ENCODE measurements around the gene RASGRP2. TPM values are rescaled to one million over a fixed set of nuclear protein-coding genes. Genes with fewer than 3 reads are reported as not detected.

Gene RASGRP2
- polyA plus RNA-seq, 3 donors: 9.8 to 96.4 (median 26.9) TPM

DNA sequence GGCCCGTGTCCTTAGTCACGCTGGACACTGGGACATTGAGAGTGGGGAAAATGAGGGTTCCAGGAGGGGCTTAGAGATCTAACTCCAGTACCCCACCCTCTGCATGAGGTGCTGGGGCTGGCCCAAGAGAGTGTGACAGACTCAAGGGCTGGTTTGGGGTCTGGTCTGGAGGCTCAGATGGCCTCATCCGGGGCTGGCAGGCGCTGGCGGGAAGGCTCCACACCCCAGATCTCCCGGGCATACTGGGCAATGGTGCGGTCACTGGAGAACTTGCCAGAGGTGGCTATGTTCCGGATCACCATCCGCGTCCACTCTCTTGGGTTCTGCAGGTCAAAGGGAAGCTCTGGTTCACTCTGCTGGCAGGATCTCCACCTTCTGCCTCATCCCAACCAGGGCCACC, 2.5 kb upstream of the RASGRP2 start:
- H3K27ac ChIP-seq (ENCODE audit: low read depth, low read length): peak overlapping the region; percentile 13
- WGBS, 3 donors: 63 to 75% (median 67%) methylated on average over 10 of the region's 10 CpGs

DNA sequence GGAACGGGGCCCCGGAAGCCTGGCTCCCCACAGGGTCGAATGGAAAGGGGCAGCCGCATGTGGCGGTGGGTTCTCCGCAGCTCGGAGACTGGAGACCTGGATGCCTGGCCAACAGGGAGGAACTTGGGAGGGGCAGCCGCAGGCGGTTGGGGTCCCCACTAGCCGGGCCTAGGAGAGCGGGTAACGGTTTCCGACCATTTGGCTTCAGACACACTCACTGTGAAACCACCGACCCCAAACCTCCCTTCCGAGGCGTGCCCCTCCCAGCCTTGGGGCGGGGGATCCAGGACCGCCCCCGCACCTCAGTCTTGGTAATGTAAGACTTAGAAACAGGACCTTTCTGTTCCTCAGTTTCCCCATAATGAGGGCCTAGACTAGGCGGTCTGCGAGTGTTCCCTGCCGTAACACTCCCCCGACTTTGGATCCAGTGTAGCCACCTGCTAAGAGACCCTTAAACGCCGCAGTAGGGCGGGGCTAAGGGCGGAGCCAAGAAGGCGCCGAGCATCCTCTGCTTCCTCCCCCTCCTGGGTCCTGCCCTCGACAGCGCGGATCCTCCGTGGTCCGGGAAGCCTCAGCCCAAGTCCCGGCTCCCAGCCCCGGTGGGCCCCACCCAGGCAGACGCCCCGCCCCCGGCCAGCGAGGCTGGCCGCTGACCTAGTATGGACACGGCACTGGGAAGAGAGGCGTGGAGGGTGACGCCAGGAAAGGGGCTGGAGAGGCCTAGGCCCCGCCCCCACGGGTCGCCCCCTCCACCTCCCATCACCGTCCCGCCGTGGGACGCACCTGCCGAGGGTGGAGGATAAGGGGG, 1.8 kb upstream of the RASGRP2 start:
- 1 to 4% (median 2%) methylated on average over 46 to 52 of the region's 52 CpGs for WGBS, 3 donors
- peak overlapping the region; percentile 65 for H3K27ac ChIP-seq (ENCODE audit: low read depth, low read length)

DNA sequence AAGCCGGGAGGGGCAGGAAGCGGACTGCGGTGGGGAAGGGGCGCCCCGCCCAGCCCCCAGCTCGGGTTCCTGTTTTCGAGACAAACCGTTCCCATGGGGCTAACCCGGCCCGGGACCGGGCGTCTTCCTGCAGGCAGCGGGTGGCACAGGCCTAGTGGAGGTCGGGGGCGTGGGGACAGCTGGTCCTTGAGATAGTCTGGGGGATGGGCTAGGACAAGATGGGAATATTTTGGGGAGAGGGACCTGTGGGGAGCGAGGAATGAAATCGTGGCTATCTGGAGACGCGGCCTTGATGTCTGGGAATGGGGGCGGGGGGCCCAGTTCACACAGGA, 1.2 kb upstream of the RASGRP2 start:
- peak overlapping the region; percentile 65 for H3K27ac ChIP-seq (ENCODE audit: low read depth, low read length)
- 1 to 2% (median 1%) methylated on average over 14 to 20 of the region's 20 CpGs for WGBS, 3 donors

DNA sequence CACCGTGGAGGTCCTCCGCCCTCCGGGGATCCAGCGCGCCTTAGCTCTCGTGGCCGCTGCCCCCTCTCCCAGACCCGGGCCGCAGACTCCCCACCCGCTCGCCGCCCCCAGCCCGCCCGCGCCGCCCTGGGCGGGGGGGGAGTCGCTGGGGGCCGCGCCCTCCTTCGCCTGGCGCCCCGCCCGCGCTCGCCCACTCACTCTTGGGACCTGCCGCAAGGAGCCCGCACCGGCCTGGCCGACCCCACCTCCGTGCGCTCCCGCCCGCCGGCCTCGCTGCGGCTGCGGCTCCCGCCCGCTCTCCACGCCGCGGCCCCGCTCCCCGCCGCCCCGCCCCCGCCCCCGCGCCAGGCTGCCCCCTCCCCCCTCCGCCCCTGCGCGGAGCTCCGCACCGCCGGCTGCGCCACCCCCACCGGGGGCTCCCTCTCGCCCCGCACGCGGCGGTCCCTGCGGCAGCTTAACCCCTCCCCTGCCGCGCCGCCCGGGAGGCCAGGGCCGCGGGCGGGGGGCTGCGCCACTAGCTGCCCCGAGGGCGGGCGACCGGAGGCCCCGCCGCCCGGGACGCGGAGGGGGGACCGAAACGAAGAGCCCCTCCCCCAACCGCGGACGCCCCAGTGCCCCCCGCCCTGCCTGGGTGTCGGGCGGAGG, 724 bp upstream of the RASGRP2 start:
- no peak overlapping the region for H3K27ac ChIP-seq (ENCODE audit: low read depth, low read length)
- WGBS, 3 donors: 0 to 2% (median 0%) methylated on average over 16 to 84 of the region's 89 CpGs

DNA sequence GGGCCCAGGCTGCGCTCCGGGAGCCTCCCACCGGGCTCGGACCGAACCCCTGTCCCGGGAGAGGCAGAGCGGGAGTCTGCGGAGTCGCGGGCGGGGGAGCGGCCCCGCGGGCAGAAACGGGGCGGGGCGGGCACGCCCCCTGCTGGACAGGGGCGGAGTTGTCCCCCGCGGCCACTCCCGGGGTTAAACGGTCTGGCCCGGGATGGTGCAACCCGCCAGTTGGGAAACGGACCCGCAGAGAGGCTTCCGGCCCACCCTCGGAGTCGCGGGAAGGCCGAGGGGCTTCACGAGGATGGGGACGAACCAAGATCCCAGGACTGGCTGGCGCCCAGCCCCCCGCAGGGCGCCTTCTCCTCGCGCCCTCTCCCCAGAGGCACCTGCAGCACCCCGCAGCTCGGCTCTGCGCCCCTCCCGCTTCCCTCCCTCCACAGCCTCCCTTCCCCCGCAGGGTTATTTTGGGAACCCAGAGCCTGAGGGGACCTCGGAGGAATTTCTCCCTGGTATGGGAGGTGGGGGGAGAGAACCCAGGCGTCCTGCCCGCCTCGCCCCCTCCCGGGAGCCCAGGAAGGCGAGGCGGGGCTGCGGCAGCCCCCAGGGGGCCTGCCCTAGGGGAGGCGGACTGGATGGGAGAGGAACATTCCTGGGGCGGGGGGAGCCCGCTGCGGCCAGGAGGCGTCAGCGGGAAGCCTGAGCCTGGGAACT, 902 bp downstream of the RASGRP2 start:
- peak overlapping the region; percentile 14 for H3K27ac ChIP-seq (ENCODE audit: low read depth, low read length)
- WGBS, 3 donors: 0 to 1% (median 1%) methylated on average over 53 to 58 of the region's 58 CpGs

DNA sequence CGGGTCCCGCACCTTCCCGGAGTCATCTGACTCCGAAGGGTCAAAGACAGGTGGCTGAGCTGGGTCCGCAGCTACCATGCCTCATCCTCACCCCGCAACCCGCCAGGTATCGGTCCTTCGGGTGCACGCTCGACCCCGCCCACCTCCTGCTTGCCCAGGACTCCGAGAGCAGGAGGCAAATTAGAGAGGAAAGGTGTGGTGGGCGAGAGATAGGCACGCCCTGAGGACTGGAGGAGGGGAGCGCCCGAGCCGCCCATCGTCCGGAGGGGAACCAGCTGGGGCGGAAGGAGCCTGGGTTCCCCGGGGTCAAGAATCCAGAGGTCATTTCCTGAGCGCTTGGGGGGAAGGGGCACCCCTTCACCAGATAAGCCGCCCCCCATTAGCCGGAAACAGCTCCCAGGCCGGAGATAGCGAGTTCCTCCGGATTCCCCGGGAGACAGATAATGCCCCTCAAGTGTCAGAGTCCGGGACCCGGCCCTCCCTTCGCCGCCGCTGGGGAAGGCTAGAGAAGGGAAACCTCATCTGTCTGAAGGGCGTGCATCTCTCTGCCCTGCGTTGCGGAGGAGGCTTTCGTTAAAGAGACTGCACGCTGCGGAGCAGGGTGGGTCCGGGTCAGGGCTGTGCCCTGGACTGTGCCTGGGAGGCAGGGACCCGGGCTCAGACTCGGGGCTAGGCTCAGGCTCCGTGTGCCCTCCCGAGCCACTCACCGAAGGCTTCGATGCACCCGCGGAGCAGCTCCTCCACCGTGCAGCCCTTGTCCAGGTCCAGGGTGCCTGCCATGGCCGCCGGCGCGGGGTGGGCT, 1.7 kb downstream of the RASGRP2 start:
- H3K27ac ChIP-seq (ENCODE audit: low read depth, low read length): no peak overlapping the region
- 6 to 10% (median 7%) methylated on average over 54 of the region's 54 CpGs for WGBS, 3 donors

DNA sequence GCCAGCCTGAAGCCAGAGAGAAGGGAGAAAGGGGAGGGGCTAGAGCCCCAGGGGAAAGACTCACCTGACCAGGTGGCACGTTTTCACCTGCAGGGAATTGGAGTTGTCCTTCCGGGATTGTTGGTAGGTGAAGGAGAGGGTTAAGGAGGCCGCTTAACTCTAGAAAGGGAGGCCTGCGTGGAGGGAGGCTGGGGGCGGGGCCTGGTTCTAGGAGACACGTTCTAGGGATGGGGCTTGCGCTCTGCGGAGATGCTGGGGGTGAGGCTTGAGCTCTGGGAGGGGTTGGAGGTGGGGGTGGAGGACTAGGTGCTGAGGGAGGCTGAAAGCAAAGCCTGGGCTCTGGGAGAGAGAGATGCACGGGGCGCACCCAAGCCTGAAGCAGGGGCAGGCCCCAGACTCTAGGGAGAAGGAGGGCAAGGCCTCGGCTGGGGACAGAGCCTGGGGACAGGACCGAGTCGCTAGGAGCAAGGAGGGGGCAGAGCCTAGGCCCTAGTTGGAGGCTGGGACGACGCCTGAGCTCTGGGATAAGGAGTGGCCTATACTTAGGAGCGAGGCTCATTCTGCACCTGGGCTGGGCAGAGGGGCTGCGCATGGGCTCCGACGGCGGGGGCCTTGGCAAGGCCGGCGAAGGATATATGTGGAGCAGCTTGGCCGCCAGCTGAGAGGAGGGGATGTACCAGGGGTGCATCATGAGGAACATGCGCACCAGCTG, 2.4 kb downstream of the RASGRP2 start:
- WGBS, 3 donors: 40 to 71% (median 61%) methylated on average over 24 of the region's 24 CpGs

DNA sequence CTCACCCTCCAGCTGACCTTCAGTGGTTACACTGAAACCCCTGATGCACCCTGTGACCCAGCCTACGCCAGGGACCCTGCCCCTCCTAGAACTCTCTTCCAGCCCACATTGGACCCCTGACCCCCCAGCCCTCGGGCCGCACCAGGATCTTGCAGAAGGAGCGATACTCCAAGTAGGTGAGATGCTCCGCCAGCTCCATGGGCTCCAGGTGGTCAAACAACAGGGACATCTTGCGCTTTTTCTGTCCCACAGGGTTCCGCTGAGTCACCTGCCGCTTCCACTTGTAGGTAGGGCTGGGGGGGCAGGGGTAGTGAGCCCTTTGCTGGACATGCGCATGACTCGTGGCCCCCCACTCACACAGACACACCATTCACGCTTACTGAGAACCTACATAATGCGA, 4.1 kb downstream of the RASGRP2 start:
- no peak overlapping the region for H3K27ac ChIP-seq (ENCODE audit: low read depth, low read length)
- WGBS, 3 donors: 82 to 96% (median 92%) methylated on average over 12 of the region's 12 CpGs

More for the DNA sequence above, 2.4 kb downstream of the RASGRP2 start:
- no peak overlapping the region for H3K27ac ChIP-seq (ENCODE audit: low read depth, low read length)

DNA sequence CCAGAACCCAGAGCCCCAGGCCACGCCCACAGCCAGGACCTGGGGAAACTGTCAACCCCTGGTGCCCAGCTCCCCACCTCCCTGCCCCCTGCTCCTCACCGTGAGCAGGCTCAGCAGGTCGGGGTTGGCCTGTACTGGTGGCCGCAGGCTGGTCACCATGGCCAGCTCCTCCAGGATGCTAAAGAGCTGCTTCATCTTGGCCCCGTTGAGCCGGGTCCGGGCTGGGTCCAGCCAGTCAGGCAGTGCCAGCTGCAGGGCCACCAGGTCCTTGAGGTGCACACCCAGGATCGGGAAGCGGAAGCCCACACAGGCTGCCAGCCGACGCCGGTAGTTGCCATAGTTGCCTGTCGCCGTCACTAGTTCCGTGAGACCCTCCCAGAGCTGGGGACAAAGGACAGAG, 7.3 kb downstream of the RASGRP2 start:
- 89 to 94% (median 93%) methylated on average over 15 of the region's 15 CpGs for whole genome bisulfite sequencing, 3 donors

DNA sequence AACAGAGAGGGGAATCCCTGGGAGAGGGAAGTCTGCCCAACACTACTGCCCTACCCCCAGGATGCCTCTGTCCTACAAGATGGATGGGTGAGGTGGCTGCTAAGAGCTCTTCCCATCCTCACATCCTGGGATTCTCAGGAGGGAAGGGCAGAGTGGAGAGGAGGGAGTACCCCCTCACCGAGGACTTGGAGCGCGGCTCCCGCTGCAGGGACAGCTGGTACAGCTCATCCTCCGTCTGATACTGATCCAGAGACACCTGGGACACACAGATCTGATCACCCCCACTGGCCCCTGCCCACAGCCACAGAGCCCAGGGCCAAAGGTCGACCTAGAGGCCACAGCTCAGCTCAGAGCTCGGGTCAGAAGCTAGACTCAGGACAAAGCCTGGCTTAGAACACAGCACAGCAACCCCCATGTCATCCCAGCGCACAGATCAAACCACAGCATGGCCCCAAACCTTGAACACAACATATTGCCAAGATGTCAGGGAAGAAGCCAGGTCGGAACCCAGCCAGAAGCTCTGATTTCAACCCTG, 8.2 kb downstream of the RASGRP2 start:
- WGBS, 3 donors: 82 to 93% (median 90%) methylated on average over 9 of the region's 9 CpGs
- H3K27ac ChIP-seq (ENCODE audit: low read depth, low read length): no peak overlapping the region

More for the DNA sequence above, 7.3 kb downstream of the RASGRP2 start:
- H3K27ac ChIP-seq (ENCODE audit: low read depth, low read length): no peak overlapping the region

DNA sequence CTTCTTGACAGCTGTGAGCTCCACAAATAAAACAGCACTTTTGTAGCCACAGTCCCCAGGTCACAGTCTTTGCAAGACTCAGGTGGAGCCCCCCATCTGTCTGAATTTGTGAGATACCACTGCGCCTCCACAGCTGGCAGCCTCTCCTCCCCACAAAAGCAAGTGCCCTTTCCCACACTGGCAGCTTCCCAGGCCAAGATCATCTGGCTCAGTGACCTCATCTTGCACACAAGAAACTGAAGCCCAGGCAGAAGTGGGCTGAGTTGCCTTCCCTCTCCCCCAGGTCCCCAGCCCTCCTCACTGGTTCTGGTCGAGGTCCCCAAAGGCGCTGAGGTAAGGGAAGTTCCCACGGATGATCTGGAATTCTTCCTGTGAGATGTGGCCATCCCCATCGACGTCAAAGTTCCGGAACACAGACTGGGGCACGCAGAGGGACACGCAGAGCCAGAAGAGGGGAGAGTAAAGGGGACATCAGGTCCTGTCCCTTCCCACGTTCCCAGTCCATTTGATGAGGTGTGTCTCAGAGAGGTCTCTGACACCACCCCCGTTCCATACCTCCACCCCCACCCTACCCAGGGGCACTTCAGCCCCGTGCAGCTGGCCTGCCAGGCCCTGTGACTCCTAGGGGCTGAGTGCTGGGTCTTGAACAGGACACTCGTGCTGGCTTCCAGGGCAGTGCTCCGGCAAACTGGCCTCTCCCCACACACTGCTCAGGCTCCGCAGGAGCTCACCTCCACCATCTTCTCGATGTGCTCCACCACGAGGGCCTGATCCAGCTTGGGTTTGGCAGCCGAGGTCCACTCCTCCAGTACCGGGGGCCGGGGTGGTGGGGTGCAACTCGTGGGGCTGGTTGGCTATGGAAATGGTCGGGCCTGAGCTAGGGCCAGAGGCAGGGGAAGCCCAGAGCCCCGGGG, 8.9 kb downstream of the RASGRP2 start:
- 73 to 86% (median 80%) methylated on average over 23 of the region's 23 CpGs for WGBS, 3 donors

DNA sequence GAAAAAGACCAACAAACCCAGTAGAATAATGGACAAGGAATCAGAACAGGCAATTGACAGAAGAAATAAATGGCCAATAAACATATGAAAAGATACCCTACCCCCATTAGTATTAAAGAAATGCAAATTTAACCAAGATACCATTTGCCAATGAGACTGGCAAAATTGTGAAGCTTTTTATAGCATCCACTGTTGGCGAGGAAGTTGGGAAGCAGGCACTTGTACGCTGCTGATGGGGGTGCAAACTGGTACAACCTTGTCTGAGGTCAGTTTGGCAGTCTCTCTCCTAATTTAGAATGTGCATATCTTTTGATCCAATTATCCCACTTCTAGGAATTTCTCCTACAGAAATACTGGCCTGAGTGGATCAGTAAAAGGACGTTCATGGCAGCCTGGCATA, 12.3 kb downstream of the RASGRP2 start:
- WGBS, 3 donors: 87 to 94% (median 89%) methylated on average over 3 of the region's 3 CpGs

More for the DNA sequence above, 8.9 kb downstream of the RASGRP2 start:
- H3K27ac ChIP-seq (ENCODE audit: low read depth, low read length): no peak overlapping the region

DNA sequence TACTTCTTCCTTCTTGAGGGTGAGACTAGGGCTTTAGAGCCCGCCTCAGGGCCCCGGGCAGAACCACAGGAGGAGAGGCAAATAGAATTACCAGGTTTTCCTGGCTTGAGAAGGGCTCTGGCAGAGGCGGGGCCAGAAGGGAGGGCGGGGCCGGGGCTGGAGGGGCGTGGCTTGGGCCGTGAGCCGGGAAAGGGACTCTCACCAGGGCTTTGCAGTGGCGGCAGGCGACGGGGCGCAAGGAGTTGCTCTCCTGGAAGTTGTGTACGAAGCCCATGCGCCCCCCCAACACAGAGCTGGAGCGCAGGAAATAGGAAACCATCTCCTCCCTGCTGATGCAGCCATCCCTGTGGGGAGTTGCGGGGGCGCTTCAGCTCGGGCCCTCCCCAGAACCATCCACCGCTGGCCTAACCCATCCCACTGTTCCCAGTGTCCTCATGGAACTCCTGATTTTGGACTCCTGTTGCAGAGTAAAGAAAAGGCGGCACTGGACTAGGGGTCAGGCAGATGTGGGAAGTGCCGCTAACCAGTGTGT, 14.0 kb downstream of the RASGRP2 start:
- H3K27ac ChIP-seq (ENCODE audit: low read depth, low read length): no peak overlapping the region
- 28 to 46% (median 46%) methylated on average over 21 of the region's 21 CpGs for WGBS, 3 donors

More for the DNA sequence above, 12.3 kb downstream of the RASGRP2 start:
- H3K27ac ChIP-seq (ENCODE audit: low read depth, low read length): no peak overlapping the region

DNA sequence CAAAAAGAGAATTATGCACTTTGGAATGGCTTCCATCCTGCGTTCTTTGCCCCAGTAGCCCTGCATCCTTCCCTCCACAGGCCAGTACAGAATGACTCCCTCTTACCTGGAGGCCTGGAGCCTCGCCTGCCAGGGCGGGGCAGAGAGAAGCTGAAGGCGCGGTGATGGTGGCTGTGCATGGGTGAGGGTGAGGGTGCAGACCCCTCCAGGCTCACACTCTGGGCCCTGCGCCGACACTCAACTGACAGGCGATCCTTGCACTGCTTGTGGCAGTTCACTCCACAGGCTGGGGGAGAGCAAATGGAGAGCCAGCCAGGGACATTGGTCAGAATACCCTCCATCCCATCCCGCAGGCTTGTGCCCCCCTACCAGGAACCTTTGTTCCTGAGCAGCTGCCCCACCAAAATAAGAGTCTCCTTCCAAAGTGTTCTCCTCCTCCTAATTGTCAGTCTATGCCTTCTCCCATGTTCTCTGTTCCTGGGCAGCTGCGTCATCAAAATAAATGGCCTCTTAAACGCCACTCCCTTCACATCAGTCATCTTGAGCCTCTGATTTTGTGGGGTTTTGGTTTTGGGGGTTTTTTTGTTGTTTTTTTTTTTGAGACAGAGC, 15.1 kb downstream of the RASGRP2 start:
- no peak overlapping the region for H3K27ac ChIP-seq (ENCODE audit: low read depth, low read length)
- WGBS, 3 donors: 88 to 97% (median 94%) methylated on average over 11 of the region's 11 CpGs

DNA sequence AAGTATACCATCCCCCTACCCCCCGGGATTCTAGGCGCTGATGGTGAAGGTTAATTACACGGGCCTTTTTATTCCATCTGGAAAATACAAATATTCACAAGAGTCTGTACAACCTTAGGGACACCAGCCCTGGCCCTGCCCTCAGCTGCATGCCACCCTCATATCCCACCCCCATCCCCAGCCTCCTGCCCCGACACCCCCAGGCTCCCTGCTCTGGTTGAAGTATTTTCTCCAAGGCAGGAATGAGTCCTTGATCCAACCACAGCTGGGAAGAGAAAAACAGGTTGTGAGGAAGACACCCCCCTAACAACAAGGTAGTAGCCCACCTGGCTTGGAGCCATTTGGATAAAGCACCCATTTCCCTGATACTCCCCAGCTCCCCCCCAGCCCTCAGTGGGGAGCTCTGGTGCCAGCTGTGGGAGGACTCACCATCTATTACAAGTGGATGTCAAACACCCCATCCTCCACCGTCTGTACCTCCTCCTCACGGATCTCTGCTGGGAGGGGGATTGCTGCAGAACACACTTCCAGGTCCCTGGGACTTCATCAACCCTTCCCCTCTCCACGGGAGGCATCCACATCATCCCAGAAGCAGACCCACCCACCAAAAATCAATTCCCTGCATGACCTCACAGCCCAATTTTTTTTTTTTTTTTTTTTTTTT, 16.9 kb downstream of the RASGRP2 start:
- WGBS, 3 donors: 42 to 78% (median 76%) methylated on average over 7 of the region's 7 CpGs
- no peak overlapping the region for H3K27ac ChIP-seq (ENCODE audit: low read depth, low read length)

DNA sequence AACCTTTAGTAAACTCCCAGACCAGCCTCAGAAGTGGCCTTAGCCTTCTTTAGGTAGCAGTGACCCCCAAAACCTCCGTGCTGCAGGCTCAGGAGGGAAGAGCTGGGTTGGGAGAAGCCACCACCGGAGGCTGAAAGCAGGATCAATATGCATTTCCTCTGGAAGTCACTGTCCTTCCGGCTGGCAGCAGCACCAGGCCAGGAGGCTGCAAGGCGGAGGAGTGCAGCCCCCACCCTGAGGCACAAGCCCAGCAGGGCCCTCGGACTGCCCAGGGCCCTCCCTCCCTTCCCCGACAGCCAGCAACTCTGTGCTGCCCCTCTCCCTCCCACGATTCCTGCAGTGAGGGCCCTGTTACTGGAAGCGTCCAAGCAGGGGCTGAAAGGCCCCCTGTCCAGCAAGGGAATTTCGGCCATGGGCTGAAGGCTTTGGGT, 17.7 kb downstream of the RASGRP2 start:
- H3K27ac ChIP-seq (ENCODE audit: low read depth, low read length): no peak overlapping the region
- 31 to 49% (median 44%) methylated on average over 8 to 9 of the region's 9 CpGs for WGBS, 3 donors
